HL-60 (cell line): ENCODE measurements around the gene RIBC2.

Source experiments
- SPI1 ChIP-seq: IDR thresholded peaks from 2 replicates; pipeline ENCODE4 v1.6.1; 2012; ENCODE audit warnings: low read depth, mild to moderate bottlenecking, borderline replicate concordance
- TF ChIP-seq, protein P1 (sequence below): IDR thresholded peaks from one replicate; pipeline ENCODE4 v1.5.1; 2011; ENCODE audit warnings: low read length, control low read depth, inconsistent platforms; ENCODE audit not compliant: insufficient read depth

DNA sequence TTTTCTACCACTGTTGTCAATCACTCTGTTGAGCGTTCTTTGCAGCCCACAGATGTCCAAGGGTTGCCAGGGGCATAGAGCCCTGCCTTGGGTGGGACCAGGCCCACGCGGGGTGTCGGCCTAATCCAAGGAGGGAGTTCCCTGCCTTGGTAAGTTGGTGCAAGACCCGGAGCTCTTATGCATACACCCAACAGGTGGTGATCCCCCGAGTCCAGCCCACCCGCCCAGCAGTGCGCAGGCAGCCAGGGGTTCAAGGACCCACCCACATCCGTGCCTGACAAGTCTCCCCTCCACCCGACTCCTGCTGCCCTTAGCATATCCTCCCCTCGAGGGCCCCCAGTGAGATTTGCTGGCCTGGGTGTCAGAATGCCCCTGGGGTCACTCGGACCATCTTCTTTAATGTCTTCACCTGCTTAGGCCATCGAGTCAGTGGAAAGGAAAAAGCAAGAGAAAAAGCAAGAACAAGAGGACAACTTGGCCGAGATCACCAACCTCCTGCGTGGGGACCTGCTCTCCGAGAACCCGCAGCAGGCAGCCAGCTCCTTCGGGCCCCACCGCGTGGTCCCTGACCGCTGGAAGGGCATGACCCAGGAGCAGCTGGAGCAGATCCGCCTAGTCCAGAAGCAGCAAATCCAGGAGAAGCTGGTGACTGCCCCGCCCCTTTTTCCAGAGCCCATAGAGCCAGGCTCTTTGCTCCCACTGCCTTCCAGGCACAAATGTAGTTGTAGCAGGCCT, 12.2 kb downstream of the RIBC2 start:
- TF ChIP-seq, protein P1, sequence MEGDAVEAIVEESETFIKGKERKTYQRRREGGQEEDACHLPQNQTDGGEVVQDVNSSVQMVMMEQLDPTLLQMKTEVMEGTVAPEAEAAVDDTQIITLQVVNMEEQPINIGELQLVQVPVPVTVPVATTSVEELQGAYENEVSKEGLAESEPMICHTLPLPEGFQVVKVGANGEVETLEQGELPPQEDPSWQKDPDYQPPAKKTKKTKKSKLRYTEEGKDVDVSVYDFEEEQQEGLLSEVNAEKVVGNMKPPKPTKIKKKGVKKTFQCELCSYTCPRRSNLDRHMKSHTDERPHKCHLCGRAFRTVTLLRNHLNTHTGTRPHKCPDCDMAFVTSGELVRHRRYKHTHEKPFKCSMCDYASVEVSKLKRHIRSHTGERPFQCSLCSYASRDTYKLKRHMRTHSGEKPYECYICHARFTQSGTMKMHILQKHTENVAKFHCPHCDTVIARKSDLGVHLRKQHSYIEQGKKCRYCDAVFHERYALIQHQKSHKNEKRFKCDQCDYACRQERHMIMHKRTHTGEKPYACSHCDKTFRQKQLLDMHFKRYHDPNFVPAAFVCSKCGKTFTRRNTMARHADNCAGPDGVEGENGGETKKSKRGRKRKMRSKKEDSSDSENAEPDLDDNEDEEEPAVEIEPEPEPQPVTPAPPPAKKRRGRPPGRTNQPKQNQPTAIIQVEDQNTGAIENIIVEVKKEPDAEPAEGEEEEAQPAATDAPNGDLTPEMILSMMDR, result no peak
- TF ChIP-seq SPI1, result no peak
